KMS-11 (cell line): Measurements from ENCODE around the gene SPRED2.

Experiments
- H2AFZ ChIP-seq: fragments of 200-600 bp; sonication (generic); 2 replicates; pipeline ENCODE4 v1.6.1; 2016; ENCODE audit warnings: antibody characterized with exemption, mixed run types, low read depth
- H3K27ac ChIP-seq: fragments of 200-600 bp; sonication (generic); 2 replicates; pipeline ENCODE4 v1.6.1; 2016; ENCODE audit warnings: mild to moderate bottlenecking, mixed run types
- H3K27me3 ChIP-seq: fragments of 200-600 bp; sonication (generic); 2 replicates; pipeline ENCODE4 v1.6.1; 2017; ENCODE audit warnings: mild to moderate bottlenecking, low read depth, mixed run types, moderate library complexity; ENCODE audit not compliant: insufficient read depth
- H3K36me3 ChIP-seq: fragments of 200-600 bp; sonication (generic); 2 replicates; pipeline ENCODE4 v1.6.1; 2017; ENCODE audit warnings: mild to moderate bottlenecking, mixed run types; ENCODE audit not compliant: insufficient read depth
- H3K4me1 ChIP-seq: fragments of 200-600 bp; sonication (generic); 2 replicates; pipeline ENCODE4 v1.6.1; 2016; ENCODE audit warnings: mild to moderate bottlenecking, low read depth, mixed run types; ENCODE audit not compliant: poor library complexity, severe bottlenecking
- H3K4me2 ChIP-seq: fragments of 200-600 bp; sonication (generic); 2 replicates; pipeline ENCODE4 v1.7.0; 2016; ENCODE audit warnings: mild to moderate bottlenecking, mixed run types
- H3K4me3 ChIP-seq: fragments of 200-600 bp; sonication (generic); IDR thresholded peaks from 2 replicates; pipeline ENCODE4 v1.6.1; 2017; ENCODE audit warnings: low read depth, low read length, mixed read lengths; ENCODE audit not compliant: insufficient read depth
- H3K79me2 ChIP-seq: fragments of 200-600 bp; sonication (generic); 2 replicates; pipeline ENCODE4 v1.6.1; 2016; ENCODE audit warnings: low read depth, mixed run types; ENCODE audit not compliant: insufficient read depth
- H3K9ac ChIP-seq: fragments of 200-600 bp; sonication (generic); 2 replicates; pipeline ENCODE4 v1.6.1; 2016; ENCODE audit warnings: mild to moderate bottlenecking, mixed run types
- H4K20me1 ChIP-seq: fragments of 200-600 bp; sonication (generic); 2 replicates; pipeline ENCODE4 v1.6.1; 2016; ENCODE audit warnings: mild to moderate bottlenecking, mixed run types; ENCODE audit not compliant: insufficient read depth
- CTCF ChIP-seq: fragments of 200-600 bp; sonication (generic); conservative IDR thresholded peaks from 2 replicates; pipeline ENCODE4 v1.6.1; 2017; ENCODE audit warnings: low read depth, mild to moderate bottlenecking, antibody characterized with exemption, low read length, moderate library complexity, mixed read lengths

Gene SPRED2

GRCh38 chr2:65393046-65393445 lies 39.4 kb downstream of the SPRED2 start:
- H3K27ac ChIP-seq, result peak overlapping the region; percentile 97; the same call in 1 of the 2 replicates
- no peaks in the 10 kb centered on the region for H3K36me3 ChIP-seq
- no peak overlapping the region for H2AFZ ChIP-seq
- no peak overlapping the region; the same call in 1 of the 2 replicates for H3K4me2 ChIP-seq
- no peaks in the 10 kb centered on the region for H4K20me1 ChIP-seq
- H3K4me3 ChIP-seq, result peak overlapping the region; percentile 2
- no peak for TF ChIP-seq CTCF
- peaks cover 100% of the 10 kb centered on the region for H3K4me1 ChIP-seq
- no peak overlapping the region for H3K9ac ChIP-seq
- no peaks in the 10 kb centered on the region for H3K27me3 ChIP-seq
- H3K79me2 ChIP-seq, result peaks cover 84% of the 10 kb centered on the region

DNA sequence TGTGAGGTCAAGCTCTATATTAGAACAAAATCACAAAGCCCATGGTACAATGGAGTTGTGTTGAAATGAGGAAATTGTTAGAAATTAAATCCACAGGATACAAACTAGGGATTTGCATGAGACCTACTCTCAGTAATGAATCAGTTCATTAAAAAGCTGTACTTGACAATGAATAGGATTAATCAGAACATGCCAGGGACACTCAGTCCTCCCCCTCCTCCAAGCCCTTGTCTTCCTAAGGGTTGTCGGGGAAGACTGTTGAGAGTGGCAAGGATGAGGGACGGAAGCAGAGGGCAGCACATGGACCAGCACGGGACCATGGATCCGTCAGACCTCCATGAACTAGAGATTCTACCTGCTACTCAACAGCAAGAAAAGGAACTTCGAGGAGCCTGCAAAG lies 39.8 kb downstream of the SPRED2 start:
- no peaks in the 10 kb centered on the region for H3K27me3 ChIP-seq
- H3K4me1 ChIP-seq, result peaks cover 100% of the 10 kb centered on the region
- TF ChIP-seq CTCF, result no peak
- peak overlapping the region; percentile 97; the same call in 1 of the 2 replicates for H3K27ac ChIP-seq
- no peak overlapping the region for H2AFZ ChIP-seq
- no peak overlapping the region for H3K9ac ChIP-seq
- no peaks in the 10 kb centered on the region for H4K20me1 ChIP-seq
- H3K79me2 ChIP-seq, result peaks cover 79% of the 10 kb centered on the region
- no peak overlapping the region for H3K4me3 ChIP-seq
- H3K36me3 ChIP-seq, result no peaks in the 10 kb centered on the region
- H3K4me2 ChIP-seq, result peak overlapping the region; percentile 78

DNA sequence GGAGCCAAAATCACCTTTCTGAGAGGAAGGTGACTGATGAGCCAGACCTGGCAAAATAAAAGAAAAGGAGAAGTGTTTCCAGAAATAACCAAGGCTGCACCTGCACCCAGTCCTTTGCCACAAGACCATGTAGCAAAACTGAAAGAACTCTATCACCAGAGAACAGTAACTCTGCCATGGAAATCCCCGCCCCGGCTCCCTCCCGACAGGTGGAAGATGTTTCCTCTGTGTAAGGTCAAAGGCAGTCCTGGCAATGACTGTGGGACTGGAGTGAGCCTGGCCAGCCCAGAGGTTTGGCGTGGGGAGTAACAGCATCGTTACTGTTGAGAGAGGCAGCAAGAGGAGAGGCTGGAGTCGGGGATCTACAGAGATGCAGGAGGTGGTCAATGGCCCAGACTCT lies 42.3 kb downstream of the SPRED2 start:
- peak overlapping the region; percentile 78 for H3K4me2 ChIP-seq
- H4K20me1 ChIP-seq, result no peaks in the 10 kb centered on the region
- H3K4me1 ChIP-seq, result peaks cover 100% of the 10 kb centered on the region
- no peaks in the 10 kb centered on the region for H3K36me3 ChIP-seq
- H3K27ac ChIP-seq, result peak overlapping the region; percentile 97
- TF ChIP-seq CTCF, result no peak
- H3K9ac ChIP-seq, result peak overlapping the region; percentile 87; the same call in 1 of the 2 replicates
- no peaks in the 10 kb centered on the region for H3K27me3 ChIP-seq
- no peak overlapping the region for H2AFZ ChIP-seq
- H3K79me2 ChIP-seq, result peaks cover 78% of the 10 kb centered on the region
- H3K4me3 ChIP-seq, result peak overlapping the region; percentile 60

DNA sequence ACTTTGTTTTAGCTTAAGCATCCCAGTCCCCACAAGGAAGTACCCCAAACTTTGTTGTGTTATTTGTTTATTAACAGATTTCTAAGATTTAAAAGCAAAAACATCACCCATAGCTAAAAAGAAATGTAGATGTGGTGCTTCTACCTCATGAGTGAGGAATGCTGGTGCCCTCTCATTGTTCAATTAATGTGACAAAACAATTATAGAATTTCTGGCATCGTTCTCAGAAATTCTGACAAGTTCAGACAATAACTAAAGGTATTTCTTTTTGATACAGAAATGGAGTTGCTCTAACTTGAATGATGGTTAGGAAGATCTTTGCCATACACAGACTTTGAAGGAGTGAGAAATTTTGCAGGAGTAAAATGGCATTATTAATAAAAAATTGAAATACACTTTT lies 42.9 kb downstream of the SPRED2 start:
- H4K20me1 ChIP-seq, result no peaks in the 10 kb centered on the region
- no peaks in the 10 kb centered on the region for H3K36me3 ChIP-seq
- no peaks in the 10 kb centered on the region for H3K27me3 ChIP-seq
- H3K4me1 ChIP-seq, result peaks cover 100% of the 10 kb centered on the region
- H3K27ac ChIP-seq, result peak overlapping the region; percentile 97
- TF ChIP-seq CTCF, result no peak
- H3K4me2 ChIP-seq, result peak overlapping the region; percentile 78
- peak overlapping the region; percentile 87 for H3K9ac ChIP-seq
- no peak overlapping the region for H2AFZ ChIP-seq
- H3K4me3 ChIP-seq, result no peak overlapping the region
- H3K79me2 ChIP-seq, result peaks cover 78% of the 10 kb centered on the region
